Stimulated activated CD4-positive, alpha-beta T cell treated with anti-CD3 and anti-CD28 coated beads, Interleukin-2, amount 100 ng/mL, for 24 hours (primary cell): Measurements from ENCODE around the gene TMIGD2.
"Not testable (repeated sequence)": the region's sequence is repeated elsewhere in the genome, so short reads cannot be mapped to it uniquely, and the experiment has no call there.

Experiments used
- DNase-seq, 2 donors: peaks; one replicate each; pipeline ENCODE4 v3.0.0-alpha.2; 2020

TMIGD2 gene

GRCh38 chr19:4295972-4296771 is 6.0 kb downstream of the TMIGD2 start:
- DNase-seq, result no peak

DNA sequence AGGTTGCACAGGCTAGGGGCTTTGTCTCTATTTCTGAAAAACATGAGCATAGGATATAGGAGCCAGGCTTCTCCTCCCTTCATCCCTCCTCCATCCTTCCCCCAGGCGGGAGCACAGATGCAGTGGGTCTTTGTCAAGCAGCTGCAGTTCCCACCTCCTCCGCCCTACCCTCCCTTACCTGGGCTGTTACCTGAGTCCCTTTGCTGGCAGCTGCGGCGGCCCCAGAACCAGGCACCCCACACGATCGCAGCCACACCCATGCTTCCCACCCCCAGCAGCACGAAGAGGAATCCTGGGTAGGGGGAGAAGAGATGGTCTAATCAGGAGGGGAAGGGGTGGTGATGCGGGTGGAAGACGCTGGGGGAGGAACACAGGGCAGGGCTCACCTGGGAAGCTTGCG is 7.8 kb downstream of the TMIGD2 start:
- DNase-seq, result no peak

- DNase-seq, result no peak
Observed at GRCh38 chr19:4292515-4292914, 9.7 kb downstream of the TMIGD2 start.

DNA sequence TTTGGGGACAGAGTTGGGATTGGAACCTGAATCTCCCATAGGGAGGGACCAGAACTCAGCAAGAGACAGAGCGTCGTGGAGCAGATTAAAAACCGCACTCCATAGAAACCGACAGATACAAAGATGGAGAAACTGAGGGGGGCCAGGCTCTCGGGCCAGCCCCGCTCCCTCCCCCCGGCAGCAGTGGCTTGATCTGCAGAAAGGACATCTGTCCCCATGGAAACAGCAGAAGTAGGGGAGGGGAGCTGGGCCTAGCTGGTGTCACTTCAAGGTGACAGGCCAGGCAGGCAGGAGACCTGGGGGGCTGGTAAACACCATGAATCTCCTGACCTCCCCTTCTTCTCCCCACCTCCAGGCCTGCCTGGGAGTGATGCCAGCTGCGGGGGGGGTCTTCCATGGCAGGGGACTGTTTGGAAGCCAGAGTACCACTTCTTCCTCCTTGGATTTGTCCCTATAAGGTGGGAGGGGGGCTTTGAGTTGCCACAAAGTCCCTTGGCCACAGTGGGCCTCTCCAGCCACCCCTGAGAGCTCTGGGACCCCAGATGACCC is 10.9 kb downstream of the TMIGD2 start:
- DNase-seq, result no peak

DNA sequence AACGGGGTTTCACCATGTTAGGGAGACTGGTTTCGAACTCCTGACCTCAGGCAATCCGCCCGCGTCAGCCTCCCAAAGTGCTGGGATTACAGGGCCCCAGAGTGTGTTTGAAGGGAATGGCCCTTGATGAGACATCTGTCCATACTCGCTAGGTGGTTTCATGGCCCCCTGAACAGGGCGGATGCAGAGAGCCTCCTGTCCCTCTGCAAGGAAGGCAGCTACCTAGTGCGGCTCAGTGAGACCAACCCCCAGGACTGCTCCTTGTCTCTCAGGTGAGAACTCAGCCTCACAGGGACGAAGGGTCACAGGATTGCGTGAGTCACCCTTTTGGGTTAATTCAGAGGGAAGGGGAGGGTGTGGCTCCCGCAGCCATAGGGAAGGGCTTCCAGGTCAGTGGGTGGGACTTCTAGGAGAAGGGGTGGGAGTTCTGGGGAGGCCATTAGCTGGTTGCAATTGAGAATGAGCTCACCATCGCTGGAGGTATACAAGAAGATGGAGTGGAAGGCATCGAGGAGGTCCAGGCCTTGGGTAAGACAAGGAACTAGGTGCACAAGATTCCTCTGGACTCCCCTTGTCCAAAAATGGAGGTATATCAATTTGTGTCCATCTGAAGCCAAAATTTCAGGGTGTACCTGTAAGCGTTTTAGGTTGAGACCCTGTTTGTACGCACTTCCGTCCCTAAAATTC is 14.0 kb downstream of the TMIGD2 start:
- DNase-seq, result no peak

GRCh38 chr19:4286141-4286540 is 16.0 kb downstream of the TMIGD2 start:
- not testable (repeated sequence) for DNase-seq

DNA sequence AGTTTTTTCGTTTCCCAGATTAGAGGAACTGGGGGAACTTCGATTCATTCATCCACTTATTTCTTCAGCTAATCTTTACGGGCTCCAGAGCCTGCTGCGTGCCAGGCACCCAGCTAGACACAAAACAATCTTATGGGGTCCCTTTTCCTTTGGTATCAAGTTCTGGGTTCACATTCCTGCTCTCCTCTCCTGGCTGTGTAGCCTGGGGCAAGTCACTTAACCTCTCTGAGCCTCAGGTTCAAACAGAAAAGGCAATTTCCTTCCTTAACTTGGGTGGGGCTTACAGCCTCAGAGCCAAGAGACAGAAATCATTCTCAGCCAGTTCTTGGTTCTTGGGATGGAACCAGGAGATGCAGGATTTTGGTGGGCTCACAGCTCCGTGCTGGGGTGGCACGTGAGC is 17.2 kb downstream of the TMIGD2 start:
- DNase-seq, result no peak

DNA sequence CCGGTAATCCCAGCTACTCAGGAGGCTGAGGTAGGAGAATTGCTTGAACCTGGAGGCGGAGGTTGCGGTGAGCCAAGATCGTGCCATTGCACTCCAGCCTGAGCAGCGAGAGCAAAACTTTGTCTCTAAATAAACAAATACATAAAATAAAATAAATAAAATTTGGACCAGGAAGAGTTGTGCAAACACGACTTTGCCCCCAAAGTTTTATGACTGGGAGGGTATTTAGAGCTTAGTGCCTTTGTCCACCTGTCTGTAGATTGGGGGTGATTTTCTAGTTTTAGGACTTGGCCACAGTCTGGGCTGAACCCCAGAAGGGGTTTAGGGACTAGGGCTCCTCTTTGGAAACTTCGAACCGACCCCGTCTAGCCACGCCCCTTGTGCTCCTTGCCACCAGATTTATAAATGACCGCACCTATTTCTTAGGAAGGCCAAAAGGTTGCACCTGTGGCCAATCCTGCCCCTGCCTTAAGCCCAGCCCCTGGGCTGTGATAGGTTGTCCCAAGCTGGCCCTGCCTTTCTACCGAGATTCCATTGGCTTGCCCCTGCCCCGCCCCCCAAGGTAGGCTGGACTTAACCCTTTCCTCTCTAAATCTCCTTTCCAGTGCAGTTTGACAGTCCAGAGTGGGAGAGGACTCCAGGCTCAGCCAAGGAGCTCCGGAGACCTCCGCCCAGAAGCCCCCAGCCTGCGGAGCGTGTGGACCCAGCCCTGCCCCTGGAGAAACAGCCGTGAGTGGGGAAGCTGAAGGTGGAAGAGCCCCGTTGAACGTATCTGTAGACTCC is 17.8 kb downstream of the TMIGD2 start:
- DNase-seq, result peak in 1 of 2 donors; percentile 23

DNA sequence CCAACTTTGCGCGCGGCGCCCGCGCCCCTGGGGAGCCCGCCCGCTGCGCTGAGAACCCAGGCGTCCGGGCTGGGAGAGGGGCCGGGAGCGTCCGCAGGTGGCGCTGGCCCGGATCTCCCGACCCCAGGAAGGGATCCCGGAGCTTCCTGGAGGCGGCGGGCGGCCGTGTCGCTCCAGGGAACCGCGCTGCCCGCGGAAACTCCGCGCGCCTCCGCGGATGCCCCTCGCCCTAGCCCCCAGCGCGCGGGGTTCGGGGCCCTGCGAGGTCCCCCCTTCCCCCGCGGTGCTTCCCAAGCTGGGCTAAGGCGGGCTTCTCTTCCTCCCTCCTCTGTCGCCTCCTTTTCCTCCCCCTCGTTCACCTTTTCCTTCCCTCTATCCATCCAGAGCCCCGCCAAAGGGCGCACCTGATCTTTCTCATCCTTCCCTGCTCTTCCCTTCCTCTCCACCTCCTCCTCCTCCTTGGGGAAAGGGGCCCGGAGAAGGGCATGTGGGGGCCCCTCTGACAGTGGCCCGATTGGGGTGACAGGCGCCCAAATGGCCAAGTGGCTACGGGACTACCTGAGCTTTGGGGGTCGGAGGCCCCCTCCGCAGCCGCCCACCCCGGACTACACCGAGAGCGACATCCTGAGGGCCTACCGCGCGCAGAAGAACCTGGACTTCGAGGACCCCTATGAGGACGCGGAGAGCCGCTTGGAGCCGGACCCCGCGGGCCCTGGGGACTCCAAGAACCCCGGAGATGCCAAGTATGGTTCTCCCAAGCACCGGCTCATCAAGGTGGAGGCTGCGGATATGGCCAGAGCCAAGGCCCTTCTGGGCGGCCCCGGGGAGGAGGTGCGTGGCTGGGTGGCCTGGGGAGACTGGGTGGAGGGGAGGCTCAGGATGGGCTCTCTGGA is 22.4 kb downstream of the TMIGD2 start:
- no peak for DNase-seq

DNA sequence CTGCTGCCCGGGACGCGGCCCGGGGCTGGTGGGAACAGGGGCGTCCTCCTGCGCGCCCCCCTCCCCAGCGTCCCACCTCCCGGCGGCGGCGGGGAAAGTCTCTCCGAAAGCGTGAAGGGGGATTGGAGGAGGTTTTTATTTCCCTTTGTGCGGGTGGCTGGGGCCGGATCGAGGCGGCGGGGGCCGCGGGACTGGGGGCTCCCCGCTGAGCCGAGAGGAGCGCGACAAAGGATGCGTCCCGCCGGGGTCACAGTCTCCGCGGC is 23.0 kb downstream of the TMIGD2 start:
- no peak for DNase-seq

GRCh38 chr19:4278419-4279266 is 23.5 kb downstream of the TMIGD2 start, which contains the start of gene SHD:
Gene SHD, plus strand, starts transcription at chr19:4279266. Its CDS starts 798 bp downstream, at chr19:4280064.
- no peak for DNase-seq

- DNase-seq, result no peak
Observed at GRCh38 chr19:4278010-4278409, 24.2 kb downstream of the TMIGD2 start.

GRCh38 chr19:4277191-4277696 is 24.9 kb downstream of the TMIGD2 start:
- DNase-seq, result no peak

- not testable (repeated sequence) for DNase-seq
Observed at GRCh38 chr19:4274321-4274686, 27.9 kb downstream of the TMIGD2 start.

DNA sequence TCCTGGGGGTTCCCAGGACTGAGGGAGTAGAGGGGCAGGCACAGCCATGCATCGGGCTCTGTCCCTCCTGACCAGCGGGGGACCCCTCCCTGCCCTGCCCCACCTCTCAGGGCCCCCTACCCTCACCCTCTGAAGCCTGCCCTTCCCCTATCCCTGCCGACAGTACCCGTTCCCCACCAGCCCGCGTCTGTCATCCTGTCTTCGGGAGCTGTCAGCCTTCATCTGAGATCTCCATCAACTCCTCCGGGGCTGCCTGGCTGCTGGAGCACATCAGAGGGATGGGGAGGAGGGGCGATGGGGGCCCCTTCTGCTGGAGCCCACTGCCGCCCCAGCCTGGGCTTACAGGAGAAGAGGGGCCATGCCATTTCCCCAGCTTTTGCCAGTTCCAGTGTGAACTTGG is 29.3 kb downstream of the TMIGD2 start:
- DNase-seq, result no peak

DNA sequence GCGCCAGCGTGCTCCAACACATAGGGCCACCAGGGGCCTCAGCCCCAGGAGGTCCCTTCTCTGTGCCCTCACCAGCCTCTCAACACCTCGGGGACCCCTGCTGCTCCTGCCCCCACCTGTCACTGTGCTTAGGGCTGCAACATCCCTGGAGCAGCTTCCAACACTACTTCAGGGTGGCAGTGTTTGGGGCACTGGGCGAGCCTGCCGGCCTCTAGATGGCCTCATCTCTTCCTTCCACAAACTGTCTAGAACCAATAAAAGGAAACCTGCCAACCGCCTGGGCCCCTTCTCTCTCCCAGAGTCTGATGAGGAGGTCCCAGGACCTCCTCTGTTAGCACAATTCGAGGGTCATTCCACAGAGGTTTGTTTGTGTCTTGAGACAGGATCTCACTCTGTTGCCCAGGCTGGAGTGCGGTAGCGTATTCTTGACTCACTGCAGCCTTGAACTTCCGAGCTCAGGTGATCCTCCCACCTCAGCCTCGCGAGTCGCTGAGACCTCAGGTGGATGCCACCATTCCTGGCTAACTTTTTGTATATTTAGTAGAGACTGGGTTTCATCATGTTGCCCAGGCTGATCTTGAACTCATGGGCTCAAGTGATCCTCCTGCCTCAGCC is 33.3 kb downstream of the TMIGD2 start:
- DNase-seq, result no peak

DNA sequence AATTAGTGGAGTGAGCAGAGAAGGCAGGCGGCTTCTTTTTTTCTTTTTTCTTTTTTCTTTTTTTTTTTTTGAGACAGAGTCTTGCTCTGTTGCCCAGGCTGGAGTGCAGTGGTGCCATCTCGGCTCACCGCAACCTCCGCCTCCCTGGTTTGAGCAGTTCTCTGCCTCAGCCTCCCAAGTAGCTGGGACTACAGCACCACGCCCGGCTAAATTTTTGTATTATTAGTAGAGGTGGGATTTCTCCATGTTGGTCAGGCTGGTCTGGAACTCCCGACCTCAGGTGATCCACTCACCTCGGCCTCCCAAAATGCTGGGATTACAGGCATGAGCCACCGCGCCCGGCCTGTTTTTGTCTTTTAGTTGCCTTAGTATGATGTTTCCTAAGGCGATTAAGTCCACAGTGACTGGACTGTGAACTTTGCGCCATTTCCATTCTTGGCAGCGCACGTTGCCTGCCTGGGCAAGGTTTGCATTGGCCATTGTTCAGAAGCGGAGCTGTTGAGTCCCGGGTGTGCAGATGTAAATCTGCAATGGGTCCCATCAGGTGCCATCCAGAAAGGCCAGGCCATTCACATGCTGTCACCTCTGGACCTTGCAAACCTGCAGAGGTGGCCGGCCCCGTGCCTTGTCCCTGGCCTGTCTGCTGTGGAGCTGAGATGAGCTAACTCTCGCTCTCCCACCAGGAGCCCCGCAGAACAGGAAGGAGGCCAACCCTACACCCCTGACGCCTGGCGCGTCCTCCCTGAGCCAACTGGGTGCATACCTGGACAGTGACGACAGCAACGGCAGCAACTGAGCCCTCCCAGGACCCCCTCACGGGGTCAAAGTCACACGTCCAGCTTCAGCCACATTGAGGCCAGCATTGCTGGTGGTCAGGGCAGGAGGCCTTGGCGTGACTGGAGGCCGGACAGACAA is 34.0 kb downstream of the TMIGD2 start:
- DNase-seq, result no peak

DNA sequence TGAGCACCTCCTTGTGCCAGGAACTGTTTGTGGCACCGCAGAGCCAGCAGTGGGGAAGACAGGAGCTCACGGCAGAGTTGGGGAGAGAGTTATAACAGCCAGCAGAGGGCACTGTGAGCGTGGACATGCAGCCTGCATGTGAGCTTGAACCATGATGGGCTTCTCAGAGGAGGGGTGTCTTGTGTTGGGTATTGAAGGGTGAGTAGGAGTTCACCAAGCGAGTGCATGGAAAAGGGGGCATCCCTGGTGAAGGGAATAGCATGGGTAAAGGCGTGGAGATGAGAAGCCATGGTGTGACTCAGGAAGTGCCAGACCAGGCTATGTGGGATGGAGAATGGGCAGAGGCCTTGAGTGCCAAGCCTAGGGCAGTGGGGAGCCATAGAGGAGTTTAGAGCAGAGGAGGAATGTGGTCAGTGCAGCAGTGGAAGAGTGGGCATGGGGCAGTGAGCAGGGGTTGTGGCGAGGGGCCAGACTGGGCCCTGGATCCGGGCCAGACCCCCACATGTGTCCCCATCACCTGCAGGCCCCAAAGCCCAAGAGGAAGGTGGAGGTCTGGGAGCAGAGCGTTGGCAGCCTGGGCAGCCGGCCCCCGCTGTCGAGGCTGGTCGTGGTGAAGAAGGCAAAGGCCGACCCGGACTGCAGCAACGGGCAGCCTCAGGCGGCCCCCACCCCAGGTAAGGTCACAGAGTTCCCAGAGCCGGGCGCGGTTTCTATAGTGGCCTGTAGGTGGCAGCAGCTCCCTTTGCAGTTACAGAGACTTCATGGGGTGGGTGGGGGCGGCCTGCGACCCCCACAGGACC is 34.9 kb downstream of the TMIGD2 start:
- DNase-seq, result peak; percentile 74
